T-helper 2 cell treated with Interferon-gamma antibody and Interleukin-4, amounts not matched to agents 5 μg/mL and 100 μg/mL, for 36 hours (primary cell): ENCODE results near the gene BSDC1.
"Not testable (repeated sequence)": the region's sequence is repeated elsewhere in the genome, so short reads cannot be mapped to it uniquely, and the experiment has no call there.

Experiments used
- DNase-seq: peaks from one replicate; pipeline ENCODE4 v3.0.0; 2021; ENCODE audit warnings: low spot score
- H3K27ac Mint-ChIP-seq: one replicate; pipeline ENCODE4 v1.8.0; 2021; ENCODE audit warnings: mild to moderate bottlenecking, mixed read lengths
- H3K27me3 Mint-ChIP-seq: one replicate; pipeline ENCODE4 v1.8.0; 2021; ENCODE audit warnings: low read depth, mixed read lengths
- H3K36me3 Mint-ChIP-seq: one replicate; pipeline ENCODE4 v1.8.0; 2021; ENCODE audit warnings: low read depth, mixed read lengths
- H3K4me1 Mint-ChIP-seq: one replicate; pipeline ENCODE4 v1.8.0; 2021; ENCODE audit warnings: low read depth, mixed read lengths
- H3K4me3 Mint-ChIP-seq: one replicate; pipeline ENCODE4 v1.8.0; 2022; ENCODE audit warnings: mild to moderate bottlenecking, moderate library complexity, mixed read lengths
- H3K9me3 Mint-ChIP-seq: one replicate; pipeline ENCODE4 v1.8.0; 2021; ENCODE audit warnings: mixed read lengths

Gene BSDC1

GRCh38 chr1:32358435-32358834, 35.8 kb downstream of the BSDC1 start:
- H3K4me3 Mint-ChIP-seq = no peak overlapping the region
- H3K4me1 Mint-ChIP-seq = peaks cover 21% of the 10 kb centered on the region
- no peak overlapping the region for H3K27ac Mint-ChIP-seq
- no peaks in the 10 kb centered on the region for H3K9me3 Mint-ChIP-seq
- H3K27me3 Mint-ChIP-seq = peaks cover 13% of the 10 kb centered on the region
- peaks cover 11% of the 10 kb centered on the region for H3K36me3 Mint-ChIP-seq
- DNase-seq = no peak

GRCh38 chr1:32357614-32358013, 36.6 kb downstream of the BSDC1 start:
- no peak overlapping the region for H3K27ac Mint-ChIP-seq
- H3K36me3 Mint-ChIP-seq = peaks cover 7% of the 10 kb centered on the region
- peaks cover 22% of the 10 kb centered on the region for H3K4me1 Mint-ChIP-seq

DNA sequence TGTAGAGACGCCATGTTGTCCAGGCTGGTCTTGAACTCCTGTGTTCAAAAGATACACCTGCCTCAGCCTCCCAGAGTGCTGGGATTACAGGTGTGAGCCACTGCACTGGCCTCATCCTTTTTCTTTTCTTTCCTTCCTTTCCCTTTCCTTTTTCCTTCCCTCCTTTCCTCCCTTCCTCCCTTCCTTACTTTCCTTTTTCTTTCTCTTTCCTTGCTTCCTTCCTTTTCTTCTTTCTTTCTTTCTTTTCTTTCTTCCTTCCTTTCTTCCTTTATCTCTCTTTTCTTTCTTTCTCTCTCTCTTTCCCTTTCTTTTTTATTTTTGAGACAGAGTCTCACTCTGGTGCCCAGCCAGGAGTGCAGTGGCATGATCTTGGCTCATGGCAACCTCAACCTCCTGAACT, 37.8 kb downstream of the BSDC1 start:
- peaks cover 11% of the 10 kb centered on the region for H3K27me3 Mint-ChIP-seq

More at GRCh38 chr1:32357614-32358013, 36.6 kb downstream of the BSDC1 start:
- Mint-ChIP-seq H3K4me3 (no peak overlapping the region), H3K9me3 (no peaks in the 10 kb centered on the region), H3K27me3 (peaks cover 13% of the 10 kb centered on the region)
- DNase-seq = no peak

GRCh38 chr1:32355778-32356177, 38.5 kb downstream of the BSDC1 start:
- H3K4me1 Mint-ChIP-seq = peaks cover 21% of the 10 kb centered on the region
- not testable (repeated sequence) for H3K36me3 Mint-ChIP-seq, H3K4me3 Mint-ChIP-seq

More for the DNA sequence above, 37.8 kb downstream of the BSDC1 start:
- Mint-ChIP-seq H3K4me1 (peaks cover 22% of the 10 kb centered on the region), H3K4me3 (no peak overlapping the region), H3K9me3 (no peaks in the 10 kb centered on the region), H3K36me3 (peaks cover 5% of the 10 kb centered on the region), H3K27ac (no peak overlapping the region)
- DNase-seq = no peak

GRCh38 chr1:32353886-32354570, 40.2 kb downstream of the BSDC1 start:
- H3K9me3 Mint-ChIP-seq = no peaks in the 10 kb centered on the region
- peaks cover 5% of the 10 kb centered on the region for H3K27me3 Mint-ChIP-seq
- peak overlapping the region; percentile 2 for H3K4me3 Mint-ChIP-seq
- DNase-seq = no peak
- H3K36me3 Mint-ChIP-seq = no peaks in the 10 kb centered on the region
- H3K27ac Mint-ChIP-seq = no peak overlapping the region
- H3K4me1 Mint-ChIP-seq = peaks cover 22% of the 10 kb centered on the region

More at GRCh38 chr1:32355778-32356177, 38.5 kb downstream of the BSDC1 start:
- H3K9me3 Mint-ChIP-seq, H3K27me3 Mint-ChIP-seq, DNase-seq, H3K27ac Mint-ChIP-seq: not testable (repeated sequence)

DNA sequence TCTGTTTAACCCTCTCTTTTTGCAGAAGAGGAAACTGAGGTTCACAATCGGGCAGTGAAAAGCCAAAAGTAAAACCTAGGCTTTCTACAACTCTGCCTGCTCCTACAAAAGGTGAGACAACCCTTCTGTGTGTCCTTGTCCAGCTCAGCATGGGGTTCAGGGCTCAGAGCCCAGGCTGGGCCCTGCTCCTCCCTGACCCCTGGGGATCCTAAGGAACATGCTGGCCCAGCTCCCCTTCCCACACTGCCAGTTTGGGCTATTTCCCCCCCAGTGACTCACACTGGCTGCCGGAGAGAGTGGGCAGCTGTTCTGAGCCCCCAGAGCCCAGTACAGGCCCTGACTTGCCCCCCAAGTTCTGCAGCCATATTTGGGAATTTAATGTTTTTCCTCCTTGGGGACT, 40.8 kb downstream of the BSDC1 start:
- Mint-ChIP-seq H3K27me3 (peaks cover 5% of the 10 kb centered on the region), H3K4me3 (peak overlapping the region; percentile 40), H3K27ac (no peak overlapping the region), H3K36me3 (no peaks in the 10 kb centered on the region), H3K4me1 (peaks cover 26% of the 10 kb centered on the region), H3K9me3 (no peaks in the 10 kb centered on the region)
- no peak for DNase-seq

DNA sequence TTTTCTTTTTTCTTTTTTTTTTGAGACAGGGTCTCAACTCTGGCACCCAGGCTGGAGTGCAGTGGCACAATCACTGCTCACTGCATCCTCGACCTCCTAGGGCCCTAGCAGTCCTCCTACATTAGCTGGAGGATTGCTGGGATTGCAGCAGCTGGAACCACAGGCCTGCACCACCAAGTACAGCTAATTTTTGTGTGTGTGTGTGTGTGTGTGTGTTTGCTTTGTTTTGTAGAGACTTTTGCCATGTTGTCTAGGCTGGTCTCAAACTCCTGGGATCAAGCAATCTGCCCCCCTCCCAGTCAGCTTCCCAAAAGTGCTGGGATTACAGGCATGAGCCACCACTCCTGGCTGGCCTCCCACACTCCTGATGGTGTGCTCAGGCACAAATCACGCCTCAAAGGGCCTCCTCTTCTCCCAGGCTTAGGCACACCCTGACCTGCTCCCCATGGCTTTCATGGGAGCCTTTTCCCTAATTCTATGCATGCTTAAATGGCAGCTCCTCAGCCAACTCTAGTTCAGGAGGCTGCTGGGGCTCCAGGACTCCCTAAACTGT, 41.3 kb downstream of the BSDC1 start:
- H3K36me3 Mint-ChIP-seq = no peaks in the 10 kb centered on the region
- H3K4me3 Mint-ChIP-seq = peak overlapping the region; percentile 63
- peaks cover 5% of the 10 kb centered on the region for H3K27me3 Mint-ChIP-seq
- DNase-seq = no peak
- no peaks in the 10 kb centered on the region for H3K9me3 Mint-ChIP-seq
- H3K27ac Mint-ChIP-seq = no peak overlapping the region
- peaks cover 30% of the 10 kb centered on the region for H3K4me1 Mint-ChIP-seq

DNA sequence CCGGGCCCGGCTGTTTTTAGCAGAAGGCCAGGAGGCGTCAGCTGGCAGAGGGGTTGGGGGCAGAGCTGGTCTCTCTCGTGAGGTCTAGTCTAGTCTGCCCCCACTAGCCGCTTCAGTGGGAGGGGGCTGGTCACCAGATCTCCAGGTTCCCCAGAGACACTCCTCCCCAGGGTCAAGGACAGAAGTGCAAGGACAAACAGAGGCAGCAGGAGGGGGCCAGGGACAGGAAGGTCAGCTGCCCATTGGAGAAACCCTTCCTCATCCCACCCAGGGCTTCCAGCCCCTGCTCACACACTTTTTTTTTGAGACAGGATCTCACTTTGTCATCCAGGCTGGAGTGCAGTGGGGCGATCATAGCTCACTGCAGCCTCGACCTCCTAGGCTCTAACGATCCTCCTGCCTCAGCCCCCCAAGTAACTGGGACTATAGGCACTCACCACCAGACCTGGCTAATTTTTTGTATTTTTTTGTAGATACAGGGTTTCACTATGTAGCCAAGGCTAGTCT, 41.9 kb downstream of the BSDC1 start:
- H3K27me3 Mint-ChIP-seq = peaks cover 5% of the 10 kb centered on the region
- H3K9me3 Mint-ChIP-seq = no peaks in the 10 kb centered on the region
- H3K4me3 Mint-ChIP-seq = peak overlapping the region; percentile 63
- no peak overlapping the region for H3K27ac Mint-ChIP-seq
- H3K4me1 Mint-ChIP-seq = peaks cover 30% of the 10 kb centered on the region
- H3K36me3 Mint-ChIP-seq = no peaks in the 10 kb centered on the region
- DNase-seq = no peak

DNA sequence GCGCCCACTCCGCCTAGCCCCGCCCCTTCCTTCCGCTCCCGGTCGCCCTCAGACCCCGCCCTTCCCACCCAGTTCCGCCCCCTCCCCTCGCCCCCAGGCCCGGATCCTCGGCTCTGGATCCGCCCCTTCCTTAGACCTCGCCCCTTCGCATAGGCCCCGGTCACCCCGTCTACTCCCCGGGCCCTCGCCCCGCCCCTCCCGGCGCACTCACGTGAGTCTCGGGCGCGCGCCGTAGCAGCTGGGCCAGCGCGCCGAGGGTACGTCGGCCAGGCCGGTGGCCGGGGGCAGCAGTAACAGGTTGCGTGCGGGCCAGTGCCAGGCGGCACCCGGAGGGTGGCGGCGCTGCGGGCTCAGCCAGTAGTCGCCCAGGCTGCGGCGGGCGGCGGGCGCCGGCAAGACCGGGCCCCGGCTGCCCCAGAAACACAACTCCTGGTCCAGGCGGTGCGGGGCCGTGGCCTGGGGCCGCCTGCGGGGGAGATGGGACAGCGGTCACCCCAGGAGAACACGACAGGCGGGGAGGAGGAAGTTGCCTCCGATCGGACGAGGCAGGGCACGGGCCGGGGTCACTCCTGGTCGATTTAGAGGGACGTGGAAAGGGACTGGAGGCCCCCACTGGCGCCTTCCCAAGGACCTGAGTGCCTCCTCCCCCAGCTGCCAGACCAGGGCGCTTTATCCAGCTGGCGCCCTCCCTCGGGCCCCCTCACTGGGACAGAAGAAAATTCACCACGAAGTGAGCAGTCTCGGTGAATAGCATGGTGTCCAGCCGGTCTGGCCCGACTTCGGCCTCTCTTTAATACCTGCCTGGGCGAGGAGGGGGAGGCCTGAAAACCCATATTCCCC, 42.6 kb downstream of the BSDC1 start:
- no peaks in the 10 kb centered on the region for H3K36me3 Mint-ChIP-seq

GRCh38 chr1:32350785-32351398, 43.3 kb downstream of the BSDC1 start:
- H3K4me1 Mint-ChIP-seq = peaks cover 30% of the 10 kb centered on the region
- H3K27me3 Mint-ChIP-seq = peaks cover 7% of the 10 kb centered on the region
- peak overlapping the region; percentile 84 for H3K4me3 Mint-ChIP-seq
- no peaks in the 10 kb centered on the region for H3K9me3 Mint-ChIP-seq
- no peaks in the 10 kb centered on the region for H3K36me3 Mint-ChIP-seq
- no peak for DNase-seq
- peak overlapping the region; percentile 72 for H3K27ac Mint-ChIP-seq

More for the DNA sequence above, 42.6 kb downstream of the BSDC1 start:
- peak; percentile 89 for DNase-seq
- H3K4me1 Mint-ChIP-seq = peaks cover 30% of the 10 kb centered on the region
- H3K9me3 Mint-ChIP-seq = no peaks in the 10 kb centered on the region
- peak overlapping the region; percentile 84 for H3K4me3 Mint-ChIP-seq
- peaks cover 5% of the 10 kb centered on the region for H3K27me3 Mint-ChIP-seq
- peak overlapping the region; percentile 72 for H3K27ac Mint-ChIP-seq

DNA sequence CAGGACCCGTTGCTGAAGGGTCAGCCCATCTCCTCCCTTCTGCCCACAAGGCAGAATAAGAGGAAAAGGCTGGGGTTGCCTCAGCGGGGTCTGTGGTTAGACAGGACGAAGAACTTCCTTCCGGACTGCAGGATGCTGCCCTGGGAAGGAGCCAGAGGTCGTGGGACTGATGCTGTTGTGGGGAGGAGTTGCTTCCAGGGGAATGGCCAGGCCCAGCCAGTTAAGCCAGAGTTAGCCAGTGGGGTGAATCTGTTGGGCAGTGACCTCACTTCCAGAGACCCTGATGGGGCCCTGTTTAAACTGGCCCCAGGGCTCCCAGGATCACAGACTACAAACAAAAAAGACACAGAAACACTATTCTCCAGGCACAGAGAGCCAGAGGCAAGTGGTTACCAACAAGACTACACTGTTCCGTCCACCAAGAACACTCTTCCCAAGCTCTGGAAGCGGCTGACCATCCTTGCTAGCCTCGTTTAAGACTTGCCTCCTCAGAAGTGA, 45.0 kb downstream of the BSDC1 start:
- H3K27ac Mint-ChIP-seq = no peak overlapping the region

GRCh38 chr1:32346532-32347157, 47.6 kb downstream of the BSDC1 start:
- peaks cover 34% of the 10 kb centered on the region for H3K4me1 Mint-ChIP-seq
- no peaks in the 10 kb centered on the region for H3K9me3 Mint-ChIP-seq
- no peak for DNase-seq
- H3K27me3 Mint-ChIP-seq = peaks cover 8% of the 10 kb centered on the region
- no peak overlapping the region for H3K27ac Mint-ChIP-seq
- H3K4me3 Mint-ChIP-seq = no peak overlapping the region
- no peaks in the 10 kb centered on the region for H3K36me3 Mint-ChIP-seq

More for the DNA sequence above, 45.0 kb downstream of the BSDC1 start:
- Mint-ChIP-seq H3K36me3 (no peaks in the 10 kb centered on the region), H3K4me1 (peaks cover 30% of the 10 kb centered on the region), H3K27me3 (peaks cover 8% of the 10 kb centered on the region), H3K9me3 (no peaks in the 10 kb centered on the region), H3K4me3 (peak overlapping the region; percentile 56)
- no peak for DNase-seq

- Mint-ChIP-seq H3K9me3 (no peaks in the 10 kb centered on the region), H3K4me3 (no peak overlapping the region), H3K27ac (no peak overlapping the region), H3K4me1 (peaks cover 28% of the 10 kb centered on the region), H3K36me3 (no peaks in the 10 kb centered on the region), H3K27me3 (peaks cover 8% of the 10 kb centered on the region)
- DNase-seq = no peak
These were observed 48.9 kb downstream of the BSDC1 start for GRCh38 chr1:32345289-32345827.
